ENCODE measurements around the gene IL32. TPM values are rescaled to one million over a fixed set of nuclear protein-coding genes. Genes with fewer than 3 reads are reported as not detected.
"Not testable (repeated sequence)": the region's sequence is repeated elsewhere in the genome, so short reads cannot be mapped to it uniquely, and the experiment has no call there.

IL32 gene
- total and polyA plus RNA-seq, 9 donors: 3.8 to 54.9 (median 16.5) TPM

DNA sequence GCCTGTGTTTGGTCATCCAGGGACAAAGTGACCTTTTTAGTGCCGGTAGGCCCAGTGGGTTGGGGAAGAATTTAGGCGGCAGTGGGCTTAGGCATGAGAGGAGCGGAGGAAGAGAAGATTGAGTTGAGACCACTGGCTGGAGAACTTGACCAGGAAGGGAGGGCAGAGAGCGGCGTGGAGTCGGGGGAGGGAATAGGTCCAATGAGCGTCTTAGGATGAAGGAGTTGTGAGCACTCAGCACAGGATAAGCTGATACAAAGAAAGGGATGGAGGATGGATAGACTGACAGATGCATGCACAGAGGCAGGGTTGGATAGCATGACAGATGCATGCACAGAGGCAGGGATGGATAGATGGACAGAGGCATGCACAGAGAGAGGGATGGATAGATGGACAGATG lies 8.0 kb downstream of the IL32 start:
- no peaks in the 10 kb centered on the region for H3K36me3 ChIP-seq
- WGBS, 3 donors: 77 to 83% (median 82%) methylated on average over 7 of the region's 7 CpGs

DNA sequence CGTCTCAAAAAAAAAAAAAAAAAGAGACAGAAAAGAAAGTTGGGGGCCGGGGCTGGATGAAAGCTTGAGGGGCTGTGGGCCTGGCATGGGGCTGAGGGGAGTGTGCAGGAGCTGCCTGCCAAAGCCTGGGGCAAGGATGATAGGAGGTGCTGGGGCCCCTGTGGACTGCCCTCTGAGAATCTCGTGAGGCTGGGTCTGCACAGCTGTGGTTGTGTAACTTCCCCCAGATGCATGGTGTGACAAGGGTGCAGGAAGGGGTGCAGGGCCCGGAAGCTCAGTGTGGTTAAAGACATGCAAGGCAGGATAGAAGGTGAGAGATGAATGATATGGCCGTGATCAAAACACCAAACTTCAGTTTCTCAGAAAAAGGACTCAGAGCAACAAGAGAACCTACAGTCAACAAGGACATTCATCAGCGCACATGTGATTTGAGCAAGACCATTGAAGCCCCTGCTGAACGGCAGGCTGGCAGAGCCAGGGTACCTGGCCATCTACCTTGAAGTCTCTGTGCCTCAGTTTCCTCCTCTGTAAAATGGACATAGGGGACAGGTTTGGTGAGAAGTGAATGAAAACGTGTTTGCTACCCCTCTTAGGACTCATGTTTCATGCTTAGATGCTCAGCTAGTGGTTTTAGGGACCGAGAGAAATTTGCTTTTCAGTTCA lies 9.6 kb downstream of the IL32 start:
- H3K27me3 ChIP-seq: no peaks in the 10 kb centered on the region
- H3K27ac ChIP-seq: no peak overlapping the region
- no peaks in the 10 kb centered on the region for H3K9me3 ChIP-seq
- intact Hi-C loops (cut with DNase I): no loop called here
- H3K36me3 ChIP-seq: no peaks in the 10 kb centered on the region
- 57 to 63% (median 59%) methylated on average over 9 of the region's 9 CpGs for WGBS, 3 donors
- peaks cover under 1% of the 10 kb centered on the region for H3K4me1 ChIP-seq (ENCODE audit: insufficient read depth)
- H3K4me3 ChIP-seq: no peak overlapping the region
- no peak for DNase-seq
- TF ChIP-seq CTCF (IDR thresholded peaks at IDR 0.05): no peak
- TF ChIP-seq POLR2A (IDR thresholded peaks at IDR 0.05): no peak
- TF ChIP-seq EP300 (IDR thresholded peaks at IDR 0.05): no peak

More for the DNA sequence above, 8.0 kb downstream of the IL32 start:
- no peak for TF ChIP-seq CTCF (IDR thresholded peaks at IDR 0.05)
- no peak for TF ChIP-seq EP300 (IDR thresholded peaks at IDR 0.05)
- no peak for TF ChIP-seq POLR2A (IDR thresholded peaks at IDR 0.05)
- DNase-seq: no peak
- H3K4me3 ChIP-seq: no peak overlapping the region
- H3K27ac ChIP-seq: no peak overlapping the region
- intact Hi-C loops (cut with DNase I): no loop called here
- no peaks in the 10 kb centered on the region for H3K27me3 ChIP-seq
- no peaks in the 10 kb centered on the region for H3K4me1 ChIP-seq (ENCODE audit: insufficient read depth)
- H3K9me3 ChIP-seq: no peaks in the 10 kb centered on the region

- Histone ChIP-seq H3K27ac (no peak overlapping the region), H3K4me1 (ENCODE audit: insufficient read depth) (peaks cover 2% of the 10 kb centered on the region), H3K36me3 (no peaks in the 10 kb centered on the region), H3K4me3 (no peak overlapping the region), H3K27me3 (no peaks in the 10 kb centered on the region), H3K9me3 (no peaks in the 10 kb centered on the region)
- WGBS, 3 donors: 2 to 14% (median 12%) methylated on average over 8 to 10 of the region's 10 CpGs
- peak; percentile 47 to 78 (median 60) for DNase-seq
- TF ChIP-seq CTCF (IDR thresholded peaks at IDR 0.05): no peak
- intact Hi-C loops (cut with DNase I): no loop called here
Observed at GRCh38 chr16:3075523-3075915, 10.1 kb downstream of the IL32 start.

DNA sequence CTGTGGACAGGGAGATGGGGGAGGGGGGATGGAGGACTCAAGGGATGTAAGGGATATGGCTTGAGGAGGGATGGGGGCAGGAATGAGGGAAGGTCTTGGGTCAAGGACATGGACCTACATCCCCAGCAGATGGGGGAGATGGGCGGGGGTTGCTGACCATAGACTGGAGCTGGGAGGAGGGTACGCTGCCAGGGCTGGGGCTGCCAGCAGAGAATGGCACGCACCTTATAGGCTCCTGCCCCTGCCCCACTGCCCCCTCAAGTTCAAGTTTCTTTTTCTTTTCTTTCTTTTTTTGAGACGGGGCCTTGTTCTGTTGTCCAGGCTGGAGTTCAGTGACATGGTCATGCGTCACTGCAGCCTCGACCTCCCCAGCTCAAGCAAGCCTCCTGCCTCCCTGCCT lies 10.5 kb downstream of the IL32 start:
- WGBS, 3 donors: 51 to 64% (median 53%) methylated on average over 6 of the region's 6 CpGs
- H3K4me3 ChIP-seq; intact Hi-C loops (cut with DNase I); H3K36me3 ChIP-seq; DNase-seq; H3K9me3 ChIP-seq; H3K27ac ChIP-seq; H3K4me1 ChIP-seq (ENCODE audit: insufficient read depth); H3K27me3 ChIP-seq: not testable (repeated sequence)

- H3K9me3 ChIP-seq: no peaks in the 10 kb centered on the region
- intact Hi-C loops (cut with DNase I): no loop called here
- H3K4me1 ChIP-seq (ENCODE audit: insufficient read depth): peaks cover 6% of the 10 kb centered on the region
- 60 to 90% (median 84%) methylated on average over 6 of the region's 6 CpGs for WGBS, 3 donors
- no peaks in the 10 kb centered on the region for H3K36me3 ChIP-seq
- no peak overlapping the region for H3K4me3 ChIP-seq
- H3K27ac ChIP-seq: no peak overlapping the region
- H3K27me3 ChIP-seq: no peaks in the 10 kb centered on the region
- TF ChIP-seq POLR2A (IDR thresholded peaks at IDR 0.05) (no peak), EP300 (IDR thresholded peaks at IDR 0.05) (no peak), CTCF (IDR thresholded peaks at IDR 0.05) (no peak)
- DNase-seq: no peak
Observed at GRCh38 chr16:3076577-3076976, 11.1 kb downstream of the IL32 start.
